GM21447 (cell line): ENCODE results near the gene ADAM15.

Experiments
- ATAC-seq: cut with Tn5 transposase; IDR thresholded peaks from one replicate; pipeline ENCODE4 v1.9.1; 2021; ENCODE audit not compliant: unreplicated experiment

ADAM15 gene

GRCh38 chr1:155070158-155070621, 19.1 kb downstream of the ADAM15 start:
- ATAC-seq, result no peak

DNA sequence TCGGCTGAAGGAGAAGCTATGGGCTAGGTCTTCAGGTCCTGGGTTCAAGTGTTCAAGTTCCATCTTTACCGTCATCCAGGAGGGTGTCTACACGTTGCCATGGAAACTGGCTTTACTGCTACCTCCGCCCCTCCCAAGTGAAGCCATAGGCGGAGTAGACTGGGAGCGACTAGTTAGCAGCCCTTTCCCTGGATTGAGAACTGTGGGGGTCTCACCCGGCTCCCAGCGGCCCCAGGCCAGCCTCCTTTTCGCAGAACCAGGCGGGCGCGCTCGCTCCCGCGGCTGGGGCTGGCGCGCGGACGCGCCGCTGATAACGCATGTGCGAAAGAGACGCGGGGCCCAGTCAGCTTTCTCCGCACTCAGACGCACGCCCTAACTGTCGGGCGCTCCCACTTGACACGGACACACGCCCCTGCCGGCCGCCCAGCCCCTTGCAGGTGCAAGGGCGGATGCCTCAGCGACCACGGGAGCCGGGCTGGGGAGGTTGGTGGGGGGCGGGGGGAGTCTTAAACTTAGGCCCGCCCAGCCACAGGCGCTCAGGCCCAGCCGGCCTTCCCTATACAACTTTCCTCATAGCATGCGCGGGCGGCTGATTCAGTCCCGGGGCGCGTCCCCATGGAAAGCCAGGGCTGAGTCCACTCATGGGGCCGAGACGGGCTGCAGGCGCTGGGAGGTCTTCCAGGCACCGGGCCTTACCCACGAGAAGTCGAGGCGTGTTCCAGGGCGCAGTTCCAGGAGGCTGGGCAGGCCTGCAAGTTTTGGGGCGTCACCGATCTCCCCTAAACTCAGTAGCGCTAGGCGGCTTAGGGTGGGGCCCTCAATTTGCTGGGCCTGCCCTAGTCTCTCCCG, 19.8 kb downstream of the ADAM15 start:
- peak; percentile 53 for ATAC-seq

DNA sequence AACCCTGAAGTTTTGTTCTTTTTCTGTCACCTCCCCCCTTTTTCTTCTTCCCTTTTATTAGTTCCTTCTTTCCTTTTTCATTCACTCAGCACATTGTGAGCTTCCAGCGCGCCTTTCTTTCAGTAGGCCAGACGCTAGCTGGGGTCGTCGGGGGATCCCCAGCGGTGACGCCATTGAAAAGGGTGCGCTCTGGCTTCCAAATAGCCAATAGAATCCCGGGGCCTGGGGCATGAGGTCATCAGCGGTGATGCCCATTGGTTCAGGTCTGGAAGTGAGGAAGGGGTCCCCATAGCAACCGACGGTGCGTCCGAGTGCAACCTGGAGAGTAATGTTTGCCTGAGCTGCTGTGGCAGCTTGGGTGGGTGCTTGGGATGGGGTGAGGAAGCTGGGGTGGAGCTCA, 20.6 kb downstream of the ADAM15 start:
- no peak for ATAC-seq

- no peak for ATAC-seq
These were observed 21.6 kb downstream of the ADAM15 start for GRCh38 chr1:155072531-155073289.

DNA sequence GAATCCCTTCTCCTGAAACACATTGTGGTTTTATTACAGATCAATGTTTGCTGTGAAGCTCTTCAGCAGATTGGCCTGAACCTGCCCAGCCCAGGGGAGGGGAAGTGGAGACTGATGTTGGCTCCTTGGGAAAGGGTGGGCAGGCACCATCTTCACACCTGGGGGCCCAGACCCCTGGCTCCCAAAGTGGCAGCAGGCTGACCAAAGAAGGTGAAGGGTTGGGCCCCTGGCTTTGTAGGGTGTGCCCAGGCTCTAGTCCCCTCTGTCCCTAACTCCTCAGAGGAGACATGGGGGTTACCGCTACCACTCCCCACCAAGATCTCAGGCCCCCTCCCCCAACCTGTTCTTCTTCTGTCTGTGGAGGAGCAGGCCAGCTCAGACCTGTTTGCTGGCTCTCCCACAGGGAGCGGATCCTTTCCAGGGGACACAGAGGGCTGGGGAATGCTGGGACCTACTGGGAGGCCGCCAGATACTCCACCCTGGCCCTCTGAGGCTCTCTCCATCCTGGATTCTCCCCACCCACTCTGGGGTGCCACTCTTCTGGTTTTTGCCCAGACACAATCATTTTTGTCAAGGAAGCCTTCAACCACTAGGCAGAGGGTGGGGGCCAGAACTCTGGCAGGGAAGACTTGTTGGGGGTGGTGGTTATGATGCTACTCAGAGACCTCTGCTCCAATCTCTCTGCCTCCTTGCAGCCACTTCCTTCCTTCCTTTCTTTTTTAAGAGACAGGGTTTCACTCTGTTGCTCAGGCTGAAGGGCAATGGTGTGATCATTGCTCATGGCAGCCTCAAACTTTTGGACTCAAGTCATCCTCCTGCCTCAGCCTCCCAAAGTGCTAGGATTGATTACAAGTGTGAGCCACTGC, 22.5 kb downstream of the ADAM15 start:
- no peak for ATAC-seq

GRCh38 chr1:155075535-155075934, 24.4 kb downstream of the ADAM15 start:
- no peak for ATAC-seq

- ATAC-seq, result no peak
These were observed 25.3 kb downstream of the ADAM15 start for GRCh38 chr1:155076371-155076770.

- ATAC-seq, result no peak
These were observed 26.2 kb downstream of the ADAM15 start for GRCh38 chr1:155077346-155077745.

- no peak for ATAC-seq
These were observed 26.8 kb downstream of the ADAM15 start for GRCh38 chr1:155077758-155078445.

DNA sequence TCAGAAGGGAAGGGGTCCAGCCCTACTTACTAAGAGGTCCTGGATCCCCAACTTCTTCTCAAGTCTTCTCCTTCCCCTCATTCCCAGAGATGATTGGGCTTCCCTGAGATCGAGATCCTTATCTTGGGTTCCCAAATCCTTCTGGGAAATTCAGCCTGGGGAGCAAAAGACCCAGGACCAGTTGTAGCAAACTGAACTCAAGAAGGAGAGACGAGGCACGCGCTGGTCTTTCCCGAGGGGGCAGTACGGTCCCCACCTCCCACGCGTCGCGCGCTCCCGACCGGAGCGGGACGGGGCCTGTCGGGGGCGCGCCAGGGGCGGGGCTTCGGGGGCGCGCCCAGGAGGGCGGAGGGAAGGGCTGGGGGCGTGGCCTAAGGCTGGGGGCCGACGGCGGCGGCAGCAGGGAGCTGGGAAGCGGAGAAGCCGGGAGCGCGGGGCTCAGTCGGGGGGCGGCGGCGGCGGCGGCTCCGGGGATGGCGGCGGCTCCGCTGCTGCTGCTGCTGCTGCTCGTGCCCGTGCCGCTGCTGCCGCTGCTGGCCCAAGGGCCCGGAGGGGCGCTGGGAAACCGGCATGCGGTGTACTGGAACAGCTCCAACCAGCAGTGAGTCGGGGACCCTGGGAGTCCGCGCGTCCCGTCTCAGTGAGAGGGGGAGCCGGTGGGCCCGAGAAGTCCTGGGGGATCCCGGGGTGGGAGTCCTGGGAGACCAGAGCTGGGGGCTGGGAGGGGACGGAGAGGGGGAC, 27.5 kb downstream of the ADAM15 start, which contains the start of gene EFNA3:
TSS of gene EFNA3 (plus strand) at position 369 of the 741 bp plus-strand sequence. CDS start at position 474, 105 bp downstream.
- ATAC-seq, result no peak

GRCh38 chr1:155079210-155079486, 28.0 kb downstream of the ADAM15 start:
- no peak for ATAC-seq

- no peak for ATAC-seq
These were observed 28.6 kb downstream of the ADAM15 start for GRCh38 chr1:155079487-155080311.

DNA sequence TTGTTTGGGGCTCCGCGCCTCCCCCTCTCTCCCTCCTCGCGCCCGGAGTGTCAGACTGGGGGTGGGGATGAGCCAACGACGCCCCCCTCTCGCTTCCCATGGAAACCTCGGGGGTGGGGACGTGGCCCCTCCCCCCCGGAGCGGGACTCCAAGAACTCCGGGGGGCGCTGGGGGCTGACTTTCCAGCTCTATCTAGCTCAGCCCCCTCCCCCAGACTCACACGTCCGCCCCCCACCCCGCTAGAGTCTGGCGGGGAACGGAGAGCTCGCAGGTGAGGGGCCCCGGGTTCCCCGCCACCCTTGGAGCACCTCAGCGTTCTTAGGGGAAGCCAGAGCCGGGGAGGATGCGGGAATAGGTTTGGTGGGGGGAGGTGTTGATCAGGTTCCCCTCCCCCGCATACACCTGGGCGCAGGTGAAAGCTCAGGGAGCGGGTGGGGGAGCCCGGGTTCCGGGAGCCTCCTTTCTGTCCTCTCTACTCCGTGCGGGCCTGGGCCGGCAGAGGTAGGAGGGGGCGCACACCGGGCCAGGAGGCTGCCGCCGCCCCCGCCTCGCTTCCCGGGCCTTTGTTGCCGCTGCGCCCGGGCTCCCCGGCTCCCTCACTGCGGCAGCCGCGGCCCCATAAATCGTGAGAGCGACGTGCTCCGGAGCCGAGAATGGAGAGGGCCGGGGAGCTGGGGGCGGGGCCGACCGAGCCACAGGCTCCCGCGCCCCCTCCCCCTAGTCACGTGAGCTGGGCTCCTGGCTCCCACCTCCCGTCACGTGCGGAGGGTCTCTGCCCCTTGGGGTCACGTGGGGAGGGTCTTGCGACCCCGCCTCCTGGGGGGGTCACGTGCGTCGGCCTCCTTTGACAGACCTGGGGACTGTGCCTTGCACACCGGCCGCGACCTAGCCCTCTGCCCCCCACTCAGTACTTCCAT, 29.5 kb downstream of the ADAM15 start:
- no peak for ATAC-seq

GRCh38 chr1:155081472-155082300, 30.6 kb downstream of the ADAM15 start:
- ATAC-seq, result no peak

DNA sequence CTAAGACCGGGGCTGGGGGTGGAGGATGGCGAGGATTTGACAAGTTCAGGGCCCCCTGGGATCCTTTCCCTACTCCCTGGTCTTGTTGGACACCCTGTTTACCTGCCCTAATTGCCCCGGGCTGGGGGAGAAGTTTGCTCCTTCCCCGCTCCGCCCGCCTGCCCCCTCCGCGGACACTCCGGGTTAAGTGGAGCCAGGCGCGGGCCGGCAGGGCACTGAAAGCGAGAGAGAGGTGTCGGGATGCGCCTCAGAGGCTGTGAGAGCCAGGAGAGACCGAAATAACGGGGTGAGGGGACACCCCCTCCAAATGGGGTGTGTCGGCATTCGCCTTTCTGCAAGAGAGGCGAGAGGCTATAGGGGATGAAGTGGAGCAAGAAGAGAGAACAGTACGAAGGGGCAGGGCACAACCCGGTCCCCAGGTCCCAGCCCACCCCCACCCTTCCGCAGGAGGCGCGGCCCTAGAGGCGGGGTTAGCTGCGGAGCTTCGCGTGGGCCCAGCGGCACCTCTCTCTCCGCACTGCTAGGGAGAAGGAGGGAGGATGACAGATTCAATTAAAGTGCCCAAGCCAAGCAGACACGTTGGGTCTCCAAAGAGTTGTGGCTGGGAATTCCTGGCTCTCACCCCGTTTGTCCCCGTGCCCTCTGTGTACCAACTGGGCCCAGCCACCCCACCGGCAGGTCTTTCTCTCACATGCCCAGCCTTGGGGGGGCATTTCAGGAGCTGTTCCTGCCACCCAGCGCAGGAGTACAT, 31.4 kb downstream of the ADAM15 start:
- no peak for ATAC-seq

DNA sequence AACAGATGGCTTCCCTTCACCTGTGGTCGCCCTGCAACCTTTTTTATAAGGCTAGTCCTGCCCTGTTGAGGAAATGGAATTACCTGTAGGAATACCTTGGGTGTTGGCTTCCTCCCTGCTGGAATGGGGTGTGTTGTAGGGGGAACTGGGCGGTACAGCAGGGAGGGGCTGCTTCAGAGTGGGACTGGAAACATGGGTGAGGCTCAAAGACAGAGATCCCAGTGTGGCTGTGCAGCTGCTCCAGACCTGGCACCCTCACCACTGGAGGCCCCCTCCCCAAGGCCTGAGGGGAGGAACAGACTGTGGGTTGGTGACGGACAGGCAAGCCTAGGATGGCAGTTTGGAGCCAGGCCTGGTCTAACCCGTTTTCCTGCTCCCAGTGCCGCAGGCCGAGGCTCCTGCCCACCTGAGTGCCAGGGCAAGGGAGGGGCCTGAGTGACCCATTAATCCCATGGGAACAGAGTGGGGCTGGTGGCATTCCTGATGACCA, 32.0 kb downstream of the ADAM15 start:
- ATAC-seq, result no peak
